ENCODE results near the gene PLXDC1.

GRCh38 chr17:39108461-39109375 is 42.7 kb downstream of the PLXDC1 start:
- TF ChIP-seq POLR2AphosphoS5 (IDR thresholded peaks at IDR 0.05; ENCODE audit: low read depth) (no peak), CTCF (IDR thresholded peaks at IDR 0.05; ENCODE audit: insufficient read depth, low read length) (no peak)
